ENCODE data around the gene TESMIN.
A peak's percentile ranks its signal among the peaks of the same experiment; 100 is the strongest.

TESMIN gene

DNA sequence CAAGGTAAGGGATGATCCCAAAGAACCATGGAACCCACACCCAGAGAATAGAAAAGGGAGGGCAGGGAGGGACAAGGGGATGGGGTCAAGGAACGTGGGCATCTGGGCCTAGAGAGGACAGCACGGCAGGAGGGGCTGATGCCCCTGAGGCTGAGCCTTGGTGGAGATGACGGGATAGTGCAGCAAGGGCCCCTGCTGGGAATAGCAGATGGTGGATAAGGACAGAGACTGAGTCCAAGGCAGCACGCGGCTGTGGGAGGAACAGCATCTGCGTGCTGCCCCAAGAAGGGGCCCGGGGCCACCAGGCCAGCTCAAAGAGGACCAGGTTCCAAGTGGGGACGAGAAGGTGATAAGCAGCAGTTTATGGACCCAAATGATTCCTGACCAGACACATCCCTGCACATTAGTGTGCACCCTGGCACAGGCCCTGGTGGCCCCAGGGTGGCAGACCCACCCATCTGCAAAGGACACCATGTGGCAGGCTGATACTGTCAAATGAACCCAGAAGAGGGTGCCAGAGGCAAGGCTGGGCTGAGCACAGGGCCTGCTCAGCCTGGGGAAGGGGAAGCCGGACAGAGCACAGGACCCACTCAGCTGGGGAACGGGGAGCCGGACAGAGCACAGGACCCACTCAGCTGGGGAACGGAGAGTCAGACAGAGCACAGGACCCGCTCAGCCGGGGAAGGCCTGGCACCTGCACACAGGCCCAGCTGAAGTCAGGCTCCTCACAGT is 12.8 kb upstream of the TESMIN start:
- TF ChIP-seq, protein P1, sequence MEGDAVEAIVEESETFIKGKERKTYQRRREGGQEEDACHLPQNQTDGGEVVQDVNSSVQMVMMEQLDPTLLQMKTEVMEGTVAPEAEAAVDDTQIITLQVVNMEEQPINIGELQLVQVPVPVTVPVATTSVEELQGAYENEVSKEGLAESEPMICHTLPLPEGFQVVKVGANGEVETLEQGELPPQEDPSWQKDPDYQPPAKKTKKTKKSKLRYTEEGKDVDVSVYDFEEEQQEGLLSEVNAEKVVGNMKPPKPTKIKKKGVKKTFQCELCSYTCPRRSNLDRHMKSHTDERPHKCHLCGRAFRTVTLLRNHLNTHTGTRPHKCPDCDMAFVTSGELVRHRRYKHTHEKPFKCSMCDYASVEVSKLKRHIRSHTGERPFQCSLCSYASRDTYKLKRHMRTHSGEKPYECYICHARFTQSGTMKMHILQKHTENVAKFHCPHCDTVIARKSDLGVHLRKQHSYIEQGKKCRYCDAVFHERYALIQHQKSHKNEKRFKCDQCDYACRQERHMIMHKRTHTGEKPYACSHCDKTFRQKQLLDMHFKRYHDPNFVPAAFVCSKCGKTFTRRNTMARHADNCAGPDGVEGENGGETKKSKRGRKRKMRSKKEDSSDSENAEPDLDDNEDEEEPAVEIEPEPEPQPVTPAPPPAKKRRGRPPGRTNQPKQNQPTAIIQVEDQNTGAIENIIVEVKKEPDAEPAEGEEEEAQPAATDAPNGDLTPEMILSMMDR (IDR thresholded peaks at IDR 0.05; ENCODE audit: insufficient read depth, low read depth, low read length, missing control alignments) = peak; percentile 36
- no peak for DNase-seq (ENCODE audit: low read depth)
- no peak overlapping the region for H3K4me3 ChIP-seq (ENCODE audit: low read length)

DNA sequence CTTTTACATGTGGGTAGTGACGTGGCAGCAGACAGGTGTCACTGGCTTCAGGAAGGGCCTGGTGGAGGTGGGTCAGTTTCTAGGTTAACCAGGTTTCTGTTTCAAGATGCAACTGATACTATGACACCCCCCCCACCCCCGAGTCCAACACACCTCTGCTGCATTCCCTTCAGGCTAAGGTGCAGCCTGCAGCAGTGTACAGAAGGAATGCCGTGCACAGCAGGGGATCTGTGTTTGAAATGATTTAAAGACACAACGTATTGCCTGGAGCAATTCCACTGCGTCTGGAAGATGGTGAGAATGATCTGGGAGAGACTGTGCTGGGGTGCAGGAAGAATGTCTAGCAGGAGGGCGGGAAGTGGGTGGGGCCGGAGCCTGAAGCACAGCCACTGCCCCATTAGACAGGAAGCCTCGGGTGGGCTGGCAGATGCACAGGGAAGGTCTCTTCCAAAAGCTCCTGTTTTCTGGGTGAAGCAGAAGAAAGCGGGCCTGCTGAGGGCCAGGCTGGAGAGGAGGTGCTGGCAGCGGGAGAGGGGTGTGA is 11.9 kb upstream of the TESMIN start:
- peak; percentile 17 for DNase-seq (ENCODE audit: low read depth)
- TF ChIP-seq, protein P1 (IDR thresholded peaks at IDR 0.05; ENCODE audit: insufficient read depth, low read depth, low read length, missing control alignments) = no peak
- no peak overlapping the region for H3K4me3 ChIP-seq (ENCODE audit: low read length)

DNA sequence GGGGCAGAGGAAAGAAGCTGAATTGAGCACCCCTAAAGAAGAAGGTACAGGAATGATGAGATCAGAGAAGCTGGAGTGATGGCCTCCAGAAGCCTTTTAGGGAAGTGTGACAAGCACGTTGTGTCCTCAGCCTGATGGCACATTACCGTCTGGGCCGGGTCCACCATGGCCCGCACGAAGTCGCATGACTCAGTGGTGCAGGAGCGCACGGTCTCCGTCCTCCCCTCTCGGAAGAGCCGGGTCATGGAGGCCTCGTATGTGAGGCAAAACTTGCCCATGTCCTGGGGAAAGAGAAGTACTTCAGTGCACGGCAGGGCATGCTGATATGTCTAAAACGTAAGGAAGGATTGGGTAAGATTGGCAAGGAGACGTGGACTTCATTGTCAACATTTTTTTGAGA is 11.2 kb upstream of the TESMIN start:
- DNase-seq (ENCODE audit: low read depth) = no peak
- TF ChIP-seq, protein P1 (IDR thresholded peaks at IDR 0.05; ENCODE audit: insufficient read depth, low read depth, low read length, missing control alignments) = no peak
- no peak overlapping the region for H3K4me3 ChIP-seq (ENCODE audit: low read length)

DNA sequence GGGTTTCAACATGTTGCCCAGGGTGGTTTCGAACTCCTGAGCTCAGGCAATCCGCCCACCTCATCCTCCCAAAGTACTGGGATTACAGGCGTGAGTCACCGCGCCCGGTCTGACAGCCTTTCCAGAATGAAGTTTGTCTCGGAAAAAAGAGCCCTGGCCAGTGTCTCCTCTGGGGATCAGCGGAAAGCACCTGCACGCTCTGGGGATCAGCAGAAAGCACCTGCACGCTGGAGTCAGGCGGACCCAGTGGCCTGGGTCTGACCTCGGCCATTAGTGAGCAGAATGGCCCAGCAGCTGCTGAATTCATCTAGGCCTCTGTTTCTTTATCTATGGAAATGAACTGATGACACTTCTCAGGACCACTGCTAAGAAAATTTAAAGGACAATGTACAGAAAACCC is 10.5 kb upstream of the TESMIN start:
- no peak for DNase-seq (ENCODE audit: low read depth)
- no peak overlapping the region for H3K4me3 ChIP-seq (ENCODE audit: low read length)
- TF ChIP-seq, protein P1 (IDR thresholded peaks at IDR 0.05; ENCODE audit: insufficient read depth, low read depth, low read length, missing control alignments) = no peak

DNA sequence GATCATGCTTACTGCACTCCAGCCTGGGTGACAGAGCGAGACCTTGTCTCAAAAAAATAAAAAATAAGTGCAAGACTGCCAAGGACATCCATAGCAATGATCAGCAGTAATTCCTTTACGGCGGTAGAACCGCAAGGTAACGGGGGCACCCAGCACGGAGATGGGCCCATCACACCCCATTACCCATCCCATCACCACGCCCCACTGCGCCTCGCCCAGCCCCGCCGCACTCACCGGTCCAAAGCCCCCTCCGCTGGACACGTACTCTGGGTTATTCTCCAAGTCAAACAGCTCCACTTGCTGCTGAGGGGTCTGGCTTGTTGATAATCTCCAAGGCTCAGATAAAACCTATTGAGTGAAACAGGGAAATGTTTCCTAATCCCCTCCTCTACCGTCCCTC is 8.7 kb upstream of the TESMIN start:
- no peak overlapping the region for H3K4me3 ChIP-seq (ENCODE audit: low read length)
- DNase-seq (ENCODE audit: low read depth) = no peak
- TF ChIP-seq, protein P1 (IDR thresholded peaks at IDR 0.05; ENCODE audit: insufficient read depth, low read depth, low read length, missing control alignments) = no peak

DNA sequence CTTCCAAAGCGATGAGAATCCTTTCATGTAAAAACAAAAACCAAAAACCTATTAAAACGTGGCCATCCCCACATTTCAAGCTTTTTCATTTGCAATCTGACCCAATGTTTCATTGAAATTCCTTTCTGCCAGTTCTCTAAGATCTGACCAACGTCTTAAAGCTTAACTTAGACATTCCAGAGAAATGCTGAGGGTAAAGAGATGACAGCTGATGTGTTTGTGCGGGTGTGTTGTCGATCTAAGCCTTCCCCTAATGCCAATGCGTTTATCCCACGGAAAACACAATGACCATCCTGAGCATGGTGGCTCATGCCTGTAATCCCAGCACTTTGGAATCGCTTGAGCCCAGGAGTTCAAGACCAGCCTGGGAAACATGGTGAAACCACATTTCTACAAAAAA is 6.4 kb upstream of the TESMIN start:
- DNase-seq (ENCODE audit: low read depth) = no peak
- no peak overlapping the region for H3K4me3 ChIP-seq (ENCODE audit: low read length)
- TF ChIP-seq, protein P1 (IDR thresholded peaks at IDR 0.05; ENCODE audit: insufficient read depth, low read depth, low read length, missing control alignments) = no peak
